Measurements from ENCODE around the gene SV2C.

SV2C gene

DNA sequence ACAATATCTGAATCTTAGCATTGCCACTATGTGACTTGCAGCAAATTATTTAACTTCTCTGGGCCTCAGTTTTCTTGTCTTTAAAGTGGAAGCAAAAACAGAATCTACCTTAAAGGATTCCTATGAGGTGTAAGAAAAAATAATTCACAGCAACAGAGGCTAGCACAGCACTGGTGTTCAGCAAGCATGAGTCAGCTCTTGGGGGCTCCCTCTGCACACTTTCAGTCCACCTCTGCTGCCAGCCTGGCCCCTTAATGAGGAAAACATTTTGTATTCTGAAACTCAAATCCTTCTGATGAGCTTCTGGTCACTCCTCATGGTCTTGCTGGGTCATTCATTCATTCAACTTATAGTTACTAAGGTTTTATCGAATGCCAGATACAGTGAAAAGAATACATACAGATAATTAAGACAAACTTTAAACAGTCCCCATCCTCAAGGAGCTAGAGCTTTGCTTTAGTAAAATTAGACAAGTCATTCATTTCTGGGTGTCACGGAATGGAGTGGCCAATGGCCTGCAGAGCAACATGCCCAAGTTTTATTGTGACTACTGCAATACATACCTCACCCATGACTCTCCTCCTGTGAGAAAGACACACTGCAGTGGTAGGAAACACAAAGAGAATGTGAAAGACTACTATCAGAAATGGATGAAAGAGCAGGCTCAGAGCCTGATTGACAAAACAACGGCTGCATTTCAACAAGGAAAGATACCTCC is 293.1 kb downstream of the SV2C start:
- DNase-seq = no peak

DNA sequence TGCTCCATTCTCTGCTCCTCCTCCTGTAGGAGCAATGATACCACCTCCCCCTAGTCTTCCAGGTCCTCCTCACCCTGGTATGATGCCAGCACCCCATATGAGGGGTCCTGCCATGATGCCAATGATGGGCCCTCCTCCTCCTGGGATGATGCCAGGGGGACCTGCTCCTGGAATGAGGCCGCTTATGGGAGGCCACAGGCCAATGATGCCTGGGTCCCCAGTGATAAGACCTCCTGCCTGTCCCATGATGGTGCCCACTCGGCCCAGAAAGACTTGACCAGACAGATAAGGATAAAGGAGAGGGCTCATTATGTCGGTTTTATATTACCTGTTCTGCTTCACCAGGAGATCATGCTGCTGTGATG is 293.7 kb downstream of the SV2C start:
- DNase-seq = no peak

DNA sequence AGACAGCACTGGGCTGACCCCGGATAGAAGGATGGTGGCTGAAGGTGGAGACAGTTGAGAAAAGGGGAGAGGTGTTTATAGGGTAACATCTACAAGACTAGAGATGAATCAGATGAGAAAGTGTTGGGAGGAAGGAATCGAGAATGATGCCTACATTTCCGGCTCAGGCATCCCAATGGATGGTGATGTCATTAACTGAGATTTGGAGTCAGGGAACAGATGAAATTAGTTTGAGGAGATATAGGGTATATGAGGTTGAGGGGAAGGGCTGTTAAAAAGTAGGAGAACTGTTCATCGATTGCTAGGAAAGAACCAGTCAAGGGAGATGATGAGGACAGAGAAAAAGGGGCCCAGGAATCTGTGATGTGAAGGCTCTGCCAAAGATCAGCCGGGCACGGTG is 295.2 kb downstream of the SV2C start:
- no peak for DNase-seq

DNA sequence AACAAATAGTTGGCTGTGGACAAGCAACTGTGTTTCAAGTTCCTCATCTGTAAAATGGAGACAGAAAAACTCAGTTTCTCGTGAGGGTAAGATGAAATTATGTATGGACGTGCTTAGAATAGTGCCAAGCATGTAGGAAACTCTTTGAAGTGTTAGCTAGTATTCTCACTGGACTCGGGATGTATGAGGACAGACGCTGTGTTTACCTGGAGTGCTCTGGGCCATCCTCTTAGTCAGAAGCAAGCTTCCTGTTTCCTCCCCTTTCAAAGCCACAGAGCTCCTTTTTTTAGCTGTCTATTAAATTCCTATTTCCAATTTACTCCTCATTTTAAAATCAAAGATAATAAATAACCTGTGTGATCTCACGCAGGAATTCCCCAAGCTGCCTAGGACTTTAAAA is 296.1 kb downstream of the SV2C start:
- no peak for DNase-seq

DNA sequence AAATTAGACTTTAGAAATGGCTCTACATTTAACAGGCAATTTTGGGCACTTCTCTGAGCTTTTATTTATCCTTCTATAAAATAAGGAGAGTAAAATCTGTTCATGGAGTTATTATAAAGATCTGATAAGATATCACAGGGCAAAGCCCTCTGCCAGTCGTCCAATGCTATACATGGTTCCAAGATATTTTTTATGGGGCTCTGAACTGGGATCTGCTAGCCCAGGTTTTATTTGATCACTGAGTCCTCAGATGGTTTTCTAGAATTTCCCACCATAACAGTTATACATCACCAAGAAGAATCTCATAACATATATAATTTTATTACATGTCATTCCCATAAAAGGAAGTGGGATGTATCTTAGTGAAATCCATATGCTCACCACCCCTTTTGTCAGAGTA is 296.7 kb downstream of the SV2C start:
- DNase-seq = no peak

DNA sequence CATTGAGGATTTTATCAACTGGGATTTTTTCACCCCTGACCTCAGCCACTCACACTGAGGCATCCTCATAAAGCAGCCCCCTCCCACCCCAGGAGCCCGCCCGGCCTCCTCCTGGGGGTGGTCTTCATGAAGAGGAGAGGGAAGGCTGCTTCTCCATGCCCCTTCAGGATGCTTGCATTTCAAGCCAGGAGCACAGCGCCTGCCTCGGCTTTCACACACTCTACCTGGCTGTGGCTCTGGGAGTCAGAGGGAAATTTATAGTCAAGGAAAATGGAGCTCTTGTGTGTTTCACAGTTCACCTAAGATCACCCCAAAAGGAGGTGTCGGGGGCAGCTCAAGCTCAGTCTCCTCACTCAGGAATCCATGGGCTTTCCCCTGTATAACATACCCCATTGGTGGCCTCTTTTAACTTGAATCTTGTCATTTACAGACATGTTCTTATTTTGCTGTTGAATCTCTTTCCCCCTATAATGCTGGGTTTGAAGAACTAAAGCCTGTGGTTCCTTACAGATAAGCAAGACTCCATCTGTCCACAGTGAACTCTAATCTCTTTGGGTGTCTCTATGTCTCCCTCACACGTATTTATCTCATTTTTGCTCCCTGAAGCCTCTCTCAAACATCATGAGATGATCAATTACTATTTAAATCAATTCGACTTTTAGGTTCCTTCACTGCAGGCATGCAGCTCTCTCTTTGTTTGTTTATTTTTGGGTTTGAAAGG is 297.3 kb downstream of the SV2C start:
- DNase-seq = no peak

DNA sequence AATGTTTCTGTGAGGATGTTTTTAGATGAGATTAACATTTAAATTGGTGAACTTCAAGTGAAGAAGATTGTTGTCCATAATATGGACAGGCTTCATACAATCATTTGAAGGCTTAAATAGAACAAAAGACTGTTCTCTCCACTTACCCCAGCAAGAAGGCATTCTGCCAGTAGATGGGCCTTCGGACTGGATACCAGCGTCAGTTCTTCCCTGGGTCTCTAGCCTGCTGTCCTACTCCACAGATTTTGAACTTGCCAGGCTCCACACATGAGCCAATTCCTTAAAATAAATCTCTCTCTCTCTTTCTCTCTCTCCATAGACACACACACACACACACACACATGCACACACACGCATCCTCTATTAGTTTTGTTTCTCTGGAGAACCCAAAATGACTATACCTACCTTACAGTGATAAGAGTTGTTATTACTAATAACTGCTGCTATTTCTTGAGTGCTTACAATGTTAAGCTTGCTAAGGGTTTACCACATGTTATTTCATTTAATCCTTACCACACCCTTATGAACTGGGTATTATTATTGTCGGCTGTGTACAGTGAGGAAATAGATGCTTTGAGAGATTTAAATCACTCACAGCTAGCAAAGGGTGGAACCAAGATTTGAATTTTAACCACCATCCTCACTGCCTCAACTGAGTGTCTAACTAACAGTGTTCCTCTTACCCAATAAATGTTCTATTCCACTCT is 300.1 kb downstream of the SV2C start:
- no peak for DNase-seq

DNA sequence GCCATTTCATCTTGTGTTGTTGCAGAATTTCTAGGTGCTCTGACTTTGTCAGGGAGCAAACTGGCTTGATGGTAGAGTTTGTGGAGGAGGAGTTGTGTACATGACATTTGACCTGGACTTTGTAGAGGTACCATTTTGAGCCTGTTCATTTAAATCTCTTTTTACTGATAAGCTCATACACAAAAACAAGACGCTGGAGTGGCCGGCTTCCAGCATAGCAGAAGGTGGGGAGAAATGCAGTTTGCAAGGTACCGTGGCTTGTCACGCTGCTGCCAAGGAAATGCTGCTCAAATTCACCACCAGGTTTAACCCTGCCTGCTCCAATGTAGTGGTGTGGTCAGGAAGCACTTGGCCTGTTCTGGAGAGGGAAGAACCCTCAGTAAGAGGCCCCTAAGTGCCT is 301.0 kb downstream of the SV2C start:
- DNase-seq = no peak

DNA sequence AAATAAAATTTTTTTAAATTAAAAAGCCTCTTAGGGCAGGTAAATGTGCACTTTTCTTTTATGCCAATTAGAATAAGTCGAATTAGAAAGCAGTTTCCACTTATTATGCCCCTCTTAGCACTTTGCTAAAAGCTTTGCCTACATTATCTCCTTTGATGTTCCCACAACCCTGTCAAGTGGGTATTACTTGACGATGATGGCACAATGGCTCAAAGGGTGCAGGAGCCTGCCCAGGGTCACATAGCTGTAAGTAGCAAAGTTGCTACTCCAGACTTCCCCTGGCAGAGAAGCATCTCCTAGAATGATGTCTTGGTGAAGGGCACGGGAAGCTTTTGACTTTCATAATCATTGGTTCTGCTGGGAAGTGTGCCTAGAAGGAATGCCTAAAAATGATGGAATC is 301.5 kb downstream of the SV2C start:
- no peak for DNase-seq

DNA sequence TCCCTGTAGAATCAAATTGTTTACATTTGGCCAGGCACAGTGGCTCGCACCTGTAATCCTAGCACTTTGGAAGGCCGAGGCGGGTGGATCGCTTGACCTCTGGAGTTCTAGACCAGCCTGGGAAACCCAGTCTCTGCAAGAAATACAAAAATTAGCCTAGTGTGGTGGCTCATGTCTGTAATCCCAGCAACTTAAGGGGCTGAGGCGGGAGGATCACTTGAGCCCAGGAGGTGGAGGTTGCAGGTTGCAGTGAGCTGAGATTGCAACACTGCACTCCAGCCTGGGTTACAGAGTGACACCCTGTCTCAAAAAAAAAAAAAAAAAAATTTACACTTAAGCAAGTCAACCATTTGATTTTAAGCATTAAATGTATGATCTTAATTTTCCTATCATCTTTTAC is 302.4 kb downstream of the SV2C start:
- DNase-seq = no peak

DNA sequence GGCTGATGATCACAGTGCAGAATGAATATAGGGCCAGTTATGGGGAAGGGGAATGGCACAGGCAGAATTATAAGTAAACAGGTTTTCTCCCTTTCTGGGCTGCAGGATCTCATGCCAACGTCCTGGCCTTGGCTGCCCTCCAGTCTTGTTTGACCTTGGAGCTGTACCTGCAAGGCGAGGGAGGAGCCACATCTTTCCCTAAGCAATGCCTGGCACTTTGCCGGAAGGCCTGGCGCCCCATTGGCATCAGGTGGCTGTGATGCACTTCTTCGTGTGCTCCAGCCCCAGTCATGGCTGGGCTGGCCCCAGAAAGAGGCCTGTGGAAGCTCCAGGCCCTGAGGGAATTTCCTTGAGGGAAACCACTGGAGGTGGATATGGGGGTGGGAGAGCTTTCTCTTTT is 303.2 kb downstream of the SV2C start:
- no peak for DNase-seq

DNA sequence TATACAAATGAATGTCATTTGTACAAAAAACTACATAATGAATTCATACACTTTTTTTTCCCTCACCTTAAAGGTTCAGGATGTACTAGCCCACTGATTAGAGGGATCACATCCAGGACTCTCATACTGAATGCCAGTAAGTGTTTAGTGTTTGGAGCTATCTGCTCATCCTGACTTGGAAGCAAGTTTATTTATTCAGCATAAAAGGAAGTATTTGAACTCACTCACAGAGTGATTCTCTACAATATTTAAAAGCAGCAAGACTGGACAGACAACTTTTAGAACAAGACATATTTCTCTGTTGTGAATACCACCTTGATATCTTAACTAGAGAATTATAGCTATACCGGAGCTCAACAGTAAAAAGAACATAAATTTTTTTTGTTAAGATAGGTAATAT is 305.1 kb downstream of the SV2C start:
- no peak for DNase-seq

DNA sequence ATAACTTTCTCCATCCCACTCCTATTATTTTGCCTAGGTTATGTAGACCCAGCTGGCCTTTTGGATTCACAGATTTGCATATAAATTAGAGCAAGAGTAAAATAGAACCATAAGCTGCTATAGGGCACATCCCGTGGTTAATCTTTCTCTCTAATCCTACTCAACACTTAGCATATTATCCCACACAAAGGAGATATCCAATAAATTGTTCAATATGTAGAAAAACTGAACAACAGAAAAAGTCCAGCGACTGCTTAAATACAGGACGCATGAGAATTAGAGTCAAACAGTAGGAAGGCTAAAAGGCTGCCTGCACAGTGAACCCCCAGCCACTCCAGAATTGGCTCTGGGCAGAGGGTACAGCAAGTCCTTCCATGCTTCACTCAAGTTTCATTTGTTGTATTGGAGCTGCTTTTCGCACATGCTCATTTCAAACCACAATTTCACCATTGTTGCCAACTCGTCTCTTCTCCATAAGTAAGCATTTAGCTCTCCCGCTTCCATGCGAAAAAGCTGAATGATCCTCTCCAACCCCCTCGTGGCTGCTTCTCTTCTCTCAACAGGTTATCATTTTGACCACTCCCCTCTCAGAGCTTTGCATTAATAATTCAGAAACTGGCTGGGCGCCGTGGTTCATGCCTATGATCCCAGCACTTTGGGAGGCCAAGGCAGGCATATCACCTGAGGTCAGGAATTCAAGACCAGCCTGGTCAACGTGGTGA is 305.8 kb downstream of the SV2C start:
- no peak for DNase-seq

DNA sequence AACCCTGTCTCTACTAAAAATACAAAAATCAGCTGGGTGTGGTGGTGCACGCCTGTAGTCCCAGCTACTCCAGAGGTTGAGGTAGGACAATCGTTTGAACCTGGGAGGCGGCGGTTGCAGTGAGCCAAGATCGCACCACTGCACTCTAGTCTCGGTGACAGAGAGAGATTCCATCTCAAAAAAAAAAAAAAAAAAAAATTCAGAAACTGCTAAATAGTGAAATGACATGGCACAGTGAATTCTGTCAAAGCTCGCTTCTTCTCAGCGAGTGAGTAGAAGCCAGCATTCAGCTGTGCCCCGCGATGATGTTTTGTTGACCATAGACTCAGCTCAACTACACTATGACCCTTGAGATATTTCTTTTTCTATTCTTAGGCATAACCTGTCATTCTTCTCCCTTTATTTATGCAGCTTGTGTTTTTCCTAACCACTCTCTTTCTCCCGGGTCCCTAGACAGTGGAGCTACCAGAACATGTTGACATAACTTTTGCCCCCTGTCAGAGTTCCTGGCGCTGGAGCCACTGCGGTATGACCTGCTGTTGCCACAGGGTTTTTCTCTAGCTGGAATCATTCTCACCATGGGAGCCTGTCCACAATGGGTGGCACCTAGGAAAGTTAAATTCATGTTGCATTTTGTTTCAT is 306.5 kb downstream of the SV2C start:
- DNase-seq = no peak

DNA sequence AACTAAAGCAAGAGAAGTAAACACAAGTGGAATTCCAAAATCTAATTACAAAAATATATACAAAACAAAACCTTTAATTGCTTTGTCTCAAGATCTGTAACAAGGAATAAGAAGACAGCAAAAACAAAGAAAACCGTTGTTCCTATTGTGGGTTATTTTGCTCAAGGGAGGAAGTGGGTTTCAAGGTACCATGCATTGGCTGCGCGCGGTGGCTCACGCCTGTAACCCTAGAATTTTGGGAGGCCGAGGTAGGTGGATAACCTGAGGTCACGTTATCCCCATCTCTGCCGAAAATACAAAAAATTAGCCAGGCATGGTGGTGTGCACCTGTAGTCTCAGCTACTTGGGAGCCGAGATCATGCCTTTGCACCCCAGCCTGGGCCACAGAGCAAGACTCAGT is 307.8 kb downstream of the SV2C start:
- DNase-seq = no peak

DNA sequence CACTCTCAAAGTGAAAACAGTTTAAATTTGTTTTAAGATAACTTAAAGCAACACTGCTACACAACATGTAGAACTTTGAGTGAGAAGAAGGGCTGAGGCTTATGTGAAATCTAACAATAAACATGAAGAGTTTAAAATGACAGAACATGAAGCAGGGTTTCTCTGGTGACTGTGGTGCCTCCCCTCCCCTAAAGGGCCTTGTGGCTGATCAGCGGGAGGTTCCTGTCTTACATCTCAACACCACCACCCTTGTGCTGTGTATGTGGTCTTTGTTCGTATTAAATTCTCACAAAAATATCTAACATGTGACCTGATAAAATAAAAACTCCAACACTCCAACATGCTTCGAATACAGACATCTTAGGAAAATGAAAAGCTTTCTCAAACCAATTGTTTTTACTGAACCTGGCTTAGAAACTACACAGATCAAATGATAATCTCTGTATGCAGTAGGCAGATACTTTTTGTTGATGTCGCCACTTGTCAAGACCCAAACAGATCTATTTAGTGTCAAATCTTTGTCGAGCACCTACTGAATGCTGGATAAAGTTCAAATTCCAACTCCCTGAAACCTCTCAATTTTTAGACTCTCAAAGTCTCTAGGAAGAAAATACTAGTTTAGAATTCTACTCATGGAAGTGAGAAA is 310.0 kb downstream of the SV2C start:
- DNase-seq = no peak

DNA sequence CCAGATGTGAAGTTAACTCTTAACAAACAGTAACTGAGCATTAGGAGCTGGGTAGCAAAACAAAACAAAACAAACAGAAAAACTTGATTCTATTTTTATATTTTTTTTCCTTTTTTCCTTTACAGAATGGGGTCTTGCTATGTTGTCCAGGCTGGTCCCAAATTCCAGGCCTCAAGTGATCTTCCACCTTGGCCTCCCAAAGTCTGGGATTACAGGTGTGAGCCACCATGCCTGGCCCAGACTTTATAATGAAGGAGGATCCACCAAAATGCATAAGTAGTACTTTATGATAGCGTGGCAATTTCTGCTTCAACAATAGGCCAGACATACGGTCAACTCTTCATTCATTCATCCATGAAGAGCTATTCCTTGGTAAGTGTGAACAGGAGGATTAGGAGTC is 314.0 kb downstream of the SV2C start:
- DNase-seq = no peak

DNA sequence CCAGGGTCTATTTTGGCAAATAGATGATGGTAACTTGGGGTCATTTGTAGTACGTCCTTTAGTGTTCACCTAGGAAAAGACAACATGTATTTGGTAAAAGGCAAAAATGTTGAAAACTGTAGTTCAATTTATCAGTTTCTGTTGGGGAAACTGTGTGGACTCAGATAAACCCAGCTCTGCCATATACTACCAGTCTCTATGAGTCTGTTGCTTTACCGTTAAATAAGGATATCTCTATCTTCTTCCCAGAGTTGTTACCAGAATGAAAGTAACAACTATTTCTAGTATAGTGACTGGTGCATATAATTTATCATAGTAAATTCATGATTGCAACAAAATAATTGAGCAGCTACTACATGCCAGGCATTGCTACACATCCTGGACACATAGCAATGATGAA is 316.1 kb downstream of the SV2C start:
- no peak for DNase-seq

DNA sequence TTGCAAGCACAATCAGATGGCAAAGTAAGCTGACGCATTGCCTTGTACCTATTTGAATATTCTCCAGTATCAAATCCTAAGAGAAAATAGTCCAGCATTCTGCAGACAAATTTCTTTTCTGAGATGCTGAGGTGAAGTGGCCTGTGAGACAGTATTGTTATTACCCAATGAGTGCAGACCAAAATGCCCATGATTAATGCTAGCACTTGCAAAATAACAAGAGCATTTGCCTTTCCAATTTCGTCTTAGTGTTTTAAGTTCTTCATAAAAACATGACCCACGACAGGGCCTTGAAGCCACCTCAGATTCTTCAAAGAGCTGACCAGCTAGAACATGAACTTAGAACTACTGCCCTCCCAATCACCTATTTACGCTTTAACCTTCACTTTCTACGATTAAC is 317.3 kb downstream of the SV2C start:
- no peak for DNase-seq

DNA sequence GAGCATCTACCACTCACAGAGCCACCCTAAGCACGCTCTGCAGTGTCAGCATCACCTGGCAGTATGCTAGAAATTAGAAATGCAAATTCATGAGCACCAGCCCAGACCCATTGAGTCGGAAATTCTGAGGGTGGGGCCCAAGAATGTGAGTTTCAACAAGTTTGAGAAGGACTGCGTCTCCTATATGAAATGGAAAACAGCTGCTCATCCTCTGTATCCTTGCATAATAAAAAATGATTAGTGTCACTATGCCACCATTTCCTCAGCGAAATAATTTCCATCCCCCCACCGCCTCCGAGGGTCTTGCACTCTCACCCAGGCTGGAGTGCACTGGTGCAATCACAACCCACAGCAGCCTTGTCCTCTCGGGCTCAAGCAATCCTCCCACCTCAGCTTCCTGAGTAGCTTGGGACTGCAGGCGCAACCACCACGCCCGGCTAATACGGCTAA is 318.6 kb downstream of the SV2C start:
- DNase-seq = no peak
